Aorta (tissue), 5 donors: ENCODE measurements around the gene CLEC17A. TPM values are rescaled to one million over a fixed set of nuclear protein-coding genes. Genes with fewer than 3 reads are reported as not detected.
A peak's percentile ranks its signal among the peaks of the same experiment; 100 is the strongest.
"Not testable (repeated sequence)": the region's sequence is repeated elsewhere in the genome, so short reads cannot be mapped to it uniquely, and the experiment has no call there.

ENCODE experiments used
- ATAC-seq: fragments of 200-7000 bp; cut with Tn5 transposase; one replicate; pipeline ENCODE4 v1.9.1; 2022; ENCODE audit warnings: moderate library complexity; ENCODE audit not compliant: low FRiP score
- DNase-seq, 2 donors: peaks; one replicate each; pipeline ENCODE4 v3.0.0-alpha.2; 2020
- H3K27ac ChIP-seq, 2 donors: one replicate each; pipeline ENCODE4 v1.5.1; 2013; ENCODE audit warnings: low read length in 2 of 2, mild to moderate bottlenecking in 2 of 2, moderate library complexity in 2 of 2, control low read depth in 1 of 2, inconsistent platforms in 1 of 2, low read depth in 1 of 2
- H3K27me3 ChIP-seq, 2 donors: one replicate each; pipeline ENCODE4 v1.6.1; 2013; ENCODE audit warnings: control low read depth in 1 of 2, low read length in 1 of 2, mild to moderate bottlenecking in 1 of 2, moderate library complexity in 1 of 2; ENCODE audit not compliant: insufficient read depth in 2 of 2, control insufficient read depth in 1 of 2
- H3K36me3 ChIP-seq, 2 donors: one replicate each; pipeline ENCODE4 v1.6.1; 2013; ENCODE audit warnings: control low read depth in 1 of 2, low read length in 1 of 2, mild to moderate bottlenecking in 1 of 2; ENCODE audit not compliant: insufficient read depth in 2 of 2, control insufficient read depth in 1 of 2
- H3K4me1 ChIP-seq, 2 donors: one replicate each; pipeline ENCODE4 v1.6.1; 2013; ENCODE audit warnings: low read length in 2 of 2, control low read depth in 1 of 2, mild to moderate bottlenecking in 1 of 2, moderate library complexity in 1 of 2; ENCODE audit not compliant: insufficient read depth in 2 of 2, control insufficient read depth in 1 of 2
- H3K4me3 ChIP-seq, 2 donors: one replicate each; pipeline ENCODE4 v1.5.1; 2013; ENCODE audit warnings: low read length in 2 of 2, control low read depth in 1 of 2, mild to moderate bottlenecking in 1 of 2
- H3K9me3 ChIP-seq: one replicate; pipeline ENCODE4 v1.6.1; 2013; ENCODE audit warnings: mild to moderate bottlenecking, low read length; ENCODE audit not compliant: control insufficient read depth
- WGBS, 2 donors: extraction: QIAGEN DNeasy Blood & Tissue Kit; methylation state at CpG; one replicate each; pipeline ENCODE4 v1.1.7; 2013; 5-methylcytosine and 5-hydroxymethylcytosine counted together
- intact Hi-C, 2 donors: fragments of 100-400 bp; cut with DNase I; formaldehyde crosslinking; loops; one replicate each; pipeline versions ENCODE4 v1.14.2 to v1.15.0; 2022
- long read RNA-seq, 2 donors: library from polyadenylated mRNA; unstranded; transcript quantifications; one replicate each; pipeline ENCODE4 v2.0.0, GENCODE V29; 2020 to 2021
- polyA plus RNA-seq, 2 donors: library from polyadenylated mRNA; stranded (reverse); fragments of 200-250 nt; gene quantifications; one replicate each; pipeline ENCODE4 v1.2.3, GENCODE V29; 2013
- total RNA-seq, 2 donors: library from RNA; stranded (reverse); fragmentation: NEBNext Ultra II Directional; extraction: Animal tissue kit (Norgen Biotek cat#: 25700); gene quantifications; one replicate each; pipeline ENCODE4 v1.2.1, GENCODE V29; 2021
- donor health status: healthy with polysubstance abuse.
- donor health status: Bipolar disorder and iron deficiency.
- donor health status: DM: no; HTN: no; CAD: no.
- donor health status: DM: no; HTN: no; CAD: no.
- donor health status: DM: yes; HTN: yes; CAD: no.

The CLEC17A gene, protein sequence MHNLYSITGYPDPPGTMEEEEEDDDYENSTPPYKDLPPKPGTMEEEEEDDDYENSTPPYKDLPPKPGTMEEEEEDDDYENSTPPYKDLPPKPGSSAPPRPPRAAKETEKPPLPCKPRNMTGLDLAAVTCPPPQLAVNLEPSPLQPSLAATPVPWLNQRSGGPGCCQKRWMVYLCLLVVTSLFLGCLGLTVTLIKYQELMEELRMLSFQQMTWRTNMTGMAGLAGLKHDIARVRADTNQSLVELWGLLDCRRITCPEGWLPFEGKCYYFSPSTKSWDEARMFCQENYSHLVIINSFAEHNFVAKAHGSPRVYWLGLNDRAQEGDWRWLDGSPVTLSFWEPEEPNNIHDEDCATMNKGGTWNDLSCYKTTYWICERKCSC
- total RNA-seq, result under 1 TPM in 1 of 2 donors, not detected in 1; 0.18 TPM
- not detected for polyA plus RNA-seq
- long read RNA-seq, donor 1, result 0 reads
- long read RNA-seq, donor 2, result 0 reads

DNA sequence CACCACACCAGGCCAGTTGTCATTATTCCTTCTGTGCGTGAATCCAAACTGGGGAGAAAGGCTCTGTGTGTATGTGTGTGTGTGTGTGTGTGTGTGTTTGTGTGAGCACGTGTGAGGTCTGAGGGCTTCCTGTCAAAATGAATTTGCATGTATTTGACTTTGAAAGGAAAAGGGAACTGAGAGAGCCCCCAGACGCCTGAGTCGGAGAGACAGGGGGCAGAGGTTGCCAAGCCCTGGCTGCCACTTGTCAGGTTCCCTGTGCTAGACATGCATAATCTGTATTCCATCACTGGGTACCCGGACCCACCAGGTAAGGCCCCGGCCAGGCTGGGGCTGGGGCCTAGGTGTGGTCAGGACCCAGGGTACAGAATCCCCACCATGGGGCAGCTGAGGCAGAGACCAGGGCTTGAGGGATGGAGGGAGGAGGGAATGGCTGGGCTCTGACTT, at the start of gene CLEC17A:
Gene CLEC17A, plus strand, starts transcription at position 191 of the 447 bp plus-strand sequence. Its CDS starts 77 bp downstream, at position 268.
- intact Hi-C loops, result no loop called here
- no peaks in the 10 kb centered on the region for H3K27me3 ChIP-seq
- H3K4me1 ChIP-seq, result no peaks in the 10 kb centered on the region
- 42 to 49% methylated on average over 6 of the region's 6 CpGs for WGBS, 2 donors
- H3K4me3 ChIP-seq, result no peak within 1 kb of the TSS
- ATAC-seq (no peak), DNase-seq (no peak)
- H3K27ac ChIP-seq, result no peak within 1 kb of the TSS
- H3K36me3 ChIP-seq, result no peaks in the 10 kb centered on the region
- no peaks in the 10 kb centered on the region for H3K9me3 ChIP-seq

DNA sequence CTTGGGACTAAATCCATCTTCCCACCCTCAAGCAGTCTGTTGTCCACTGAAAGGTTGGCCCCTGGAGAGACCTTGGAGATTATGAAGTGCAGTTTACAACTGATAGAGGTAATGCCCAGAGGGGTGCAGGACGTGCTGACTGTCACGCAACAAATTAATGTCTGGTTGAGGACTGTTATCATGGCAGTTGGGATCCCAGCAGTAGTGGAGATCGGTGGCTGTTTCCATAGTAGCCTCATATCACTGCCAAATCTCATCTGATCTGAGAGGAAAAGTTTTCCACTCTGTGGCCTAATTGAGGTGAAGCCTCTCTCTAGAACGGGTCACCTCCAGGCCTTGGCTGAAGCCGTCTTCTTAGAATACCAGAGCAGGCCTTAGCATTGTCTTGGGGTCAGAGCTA, 49.4 kb upstream of the CLEC17A start:
- ATAC-seq (no peak), DNase-seq (no peak)
- no peaks in the 10 kb centered on the region for H3K36me3 ChIP-seq
- no peak overlapping the region for H3K4me3 ChIP-seq
- intact Hi-C loops, result no loop called here
- no peaks in the 10 kb centered on the region for H3K27me3 ChIP-seq
- no peaks in the 10 kb centered on the region for H3K4me1 ChIP-seq
- 87 to 92% methylated on average over 5 of the region's 5 CpGs for WGBS, 2 donors
- H3K9me3 ChIP-seq, result no peaks in the 10 kb centered on the region
- H3K27ac ChIP-seq, result no peak overlapping the region

DNA sequence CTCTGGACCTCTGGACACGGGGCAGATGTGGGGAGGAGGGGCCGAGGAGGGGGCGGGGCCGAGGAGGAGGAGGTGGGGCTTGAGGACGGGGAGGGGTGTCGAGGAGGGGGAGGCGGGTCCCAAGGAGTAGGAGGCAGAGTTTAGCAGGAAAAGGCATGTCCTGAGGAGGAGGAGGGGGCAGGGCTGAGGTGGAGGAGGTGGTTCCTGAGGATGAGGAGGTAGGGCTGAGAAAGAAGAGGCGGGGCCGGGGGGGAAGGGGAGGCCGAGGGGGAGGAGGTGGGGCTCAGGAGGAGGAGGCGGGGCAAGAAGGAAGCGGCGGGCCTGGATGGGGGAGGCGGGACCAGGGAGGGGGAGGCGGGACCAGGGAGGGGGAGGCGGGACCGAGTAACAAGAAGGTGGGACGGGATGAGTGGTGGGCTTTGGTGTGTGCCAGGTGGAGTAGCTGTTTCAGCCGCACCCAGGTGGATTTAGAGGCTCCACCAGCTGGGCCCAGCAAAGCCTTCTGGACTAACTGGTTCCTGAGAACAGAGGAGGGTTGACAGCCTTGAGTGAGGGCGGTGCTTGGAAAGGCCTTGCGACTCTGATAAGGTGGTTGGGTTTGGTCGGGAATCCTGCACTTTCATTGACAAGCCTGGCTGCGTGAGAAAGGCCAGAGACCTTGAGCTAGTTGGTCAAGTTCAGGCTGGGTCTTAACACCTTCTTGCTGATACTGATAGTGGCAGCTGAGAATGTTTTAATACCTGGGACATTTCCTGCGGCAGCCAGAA, 45.8 kb upstream of the CLEC17A start:
- WGBS, 2 donors, result 23 to 24% methylated on average over 19 to 24 of the region's 24 CpGs
- H3K4me3 ChIP-seq, result no peak overlapping the region
- no peaks in the 10 kb centered on the region for H3K27me3 ChIP-seq

DNA sequence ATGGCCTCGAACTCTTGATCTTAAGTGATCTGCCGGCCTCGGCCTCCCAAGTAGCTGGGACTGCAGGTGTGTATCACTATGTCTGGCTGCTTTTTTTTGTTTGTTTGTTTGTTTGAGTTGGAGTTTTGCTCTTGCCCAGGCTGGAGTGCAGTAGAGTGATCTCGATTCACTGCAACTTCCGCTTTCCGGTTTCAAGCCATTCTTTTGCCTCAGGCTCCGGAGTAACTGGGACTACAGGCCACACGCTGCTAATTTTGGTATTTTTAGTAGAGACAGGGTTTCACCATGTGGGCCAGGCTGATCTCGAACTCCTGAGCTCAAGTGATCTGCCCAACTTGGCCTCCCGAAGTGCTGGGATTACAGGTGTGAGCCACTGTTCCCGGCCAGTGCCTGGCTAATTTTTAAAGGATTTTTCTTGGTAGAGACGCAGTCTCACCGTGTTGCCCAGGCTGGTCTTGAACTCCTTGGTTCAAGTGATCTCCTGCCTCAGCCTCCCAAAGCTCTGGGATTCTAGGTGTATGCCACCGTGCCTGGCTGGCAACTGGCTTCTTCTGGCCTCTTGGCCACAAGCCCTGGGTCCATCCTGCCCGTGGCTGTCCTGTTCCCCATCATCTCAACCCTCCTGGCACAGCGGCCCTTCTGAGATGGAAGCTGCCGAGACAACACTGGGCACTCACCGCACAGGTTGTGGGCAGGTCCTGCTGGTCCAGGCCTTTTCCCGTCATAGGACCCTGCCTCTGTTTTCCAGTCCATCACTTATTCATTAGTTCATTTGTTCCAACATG, 42.0 kb upstream of the CLEC17A start:
- Histone ChIP-seq H3K4me3 (no peak overlapping the region), H3K27ac (no peak overlapping the region), H3K4me1 (no peaks in the 10 kb centered on the region), H3K27me3 (no peaks in the 10 kb centered on the region), H3K9me3 (no peaks in the 10 kb centered on the region), H3K36me3 (no peaks in the 10 kb centered on the region)
- whole genome bisulfite sequencing, 2 donors, result 92 to 93% methylated on average over 19 of the region's 19 CpGs
- ATAC-seq (no peak), DNase-seq (no peak)
- intact Hi-C loops, result no loop called here

More for the DNA sequence above, 45.8 kb upstream of the CLEC17A start:
- intact Hi-C loops, result no loop called here
- H3K27ac ChIP-seq, result no peak overlapping the region
- H3K4me1 ChIP-seq, result no peaks in the 10 kb centered on the region
- no peaks in the 10 kb centered on the region for H3K36me3 ChIP-seq
- peak; percentile 41 for ATAC-seq
- DNase-seq, result peak; percentile 82 to 86
- no peaks in the 10 kb centered on the region for H3K9me3 ChIP-seq

DNA sequence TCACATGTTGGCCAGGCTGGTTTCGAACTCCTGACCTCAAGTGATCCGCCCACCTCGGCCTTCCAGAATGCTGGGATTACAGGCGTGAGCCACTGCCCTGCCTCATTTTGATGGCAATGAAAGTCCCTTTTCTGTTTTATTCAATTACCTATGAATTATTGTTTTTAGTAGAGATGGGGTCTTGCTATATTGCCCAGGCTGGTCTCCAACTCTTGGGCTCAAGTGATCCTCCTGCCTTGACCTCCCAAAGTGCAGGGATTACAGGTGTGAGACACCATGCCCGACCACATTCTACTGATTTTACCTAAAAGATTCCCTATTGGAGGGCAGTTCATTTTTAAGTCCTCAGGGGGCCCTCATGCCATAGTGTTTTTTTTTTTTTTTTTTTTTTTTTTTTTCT, 40.9 kb upstream of the CLEC17A start:
- 78 to 89% methylated on average over 5 of the region's 5 CpGs for WGBS, 2 donors
- H3K27me3 ChIP-seq, H3K4me3 ChIP-seq, ATAC-seq, H3K27ac ChIP-seq, H3K36me3 ChIP-seq, DNase-seq, H3K4me1 ChIP-seq, H3K9me3 ChIP-seq, intact Hi-C loops: not testable (repeated sequence)

DNA sequence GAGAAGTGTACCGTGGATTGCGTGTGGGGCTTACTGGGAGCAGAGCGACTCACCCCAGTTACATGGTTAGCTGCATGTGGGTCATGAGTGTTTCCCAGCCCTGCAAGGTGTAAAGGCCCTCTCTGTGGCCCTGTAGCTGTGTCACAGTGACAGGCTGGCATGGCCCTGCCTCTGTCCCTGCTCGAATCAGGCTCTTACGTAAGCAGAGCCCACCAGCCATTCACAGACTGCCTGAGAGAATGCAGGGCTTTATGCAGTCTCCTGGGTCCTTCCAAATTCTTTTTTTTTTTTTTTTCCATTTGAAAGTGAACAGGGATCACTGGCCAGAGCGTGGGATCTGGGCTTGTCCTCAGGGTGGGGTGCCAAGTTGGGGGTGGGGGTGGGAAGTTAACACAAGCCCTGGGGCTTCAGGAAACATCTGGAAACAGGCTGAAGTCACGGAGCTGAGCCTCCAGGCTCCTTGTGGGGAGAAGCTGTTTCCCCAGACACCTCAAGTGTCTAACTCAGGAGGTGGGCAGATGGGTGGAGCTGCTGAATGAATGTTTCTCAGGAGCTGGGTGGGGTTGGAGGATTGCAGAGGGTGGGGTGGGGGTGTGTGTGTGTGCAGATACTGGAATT, 40.1 kb upstream of the CLEC17A start:
- intact Hi-C loops, result no loop called here
- Histone ChIP-seq H3K4me3 (no peak overlapping the region), H3K36me3 (no peaks in the 10 kb centered on the region), H3K4me1 (no peaks in the 10 kb centered on the region), H3K27ac (no peak overlapping the region), H3K9me3 (no peaks in the 10 kb centered on the region), H3K27me3 (no peaks in the 10 kb centered on the region)
- WGBS, 2 donors, result 43% methylated on average over 7 of the region's 7 CpGs
- DNase-seq (no peak), ATAC-seq (no peak)

DNA sequence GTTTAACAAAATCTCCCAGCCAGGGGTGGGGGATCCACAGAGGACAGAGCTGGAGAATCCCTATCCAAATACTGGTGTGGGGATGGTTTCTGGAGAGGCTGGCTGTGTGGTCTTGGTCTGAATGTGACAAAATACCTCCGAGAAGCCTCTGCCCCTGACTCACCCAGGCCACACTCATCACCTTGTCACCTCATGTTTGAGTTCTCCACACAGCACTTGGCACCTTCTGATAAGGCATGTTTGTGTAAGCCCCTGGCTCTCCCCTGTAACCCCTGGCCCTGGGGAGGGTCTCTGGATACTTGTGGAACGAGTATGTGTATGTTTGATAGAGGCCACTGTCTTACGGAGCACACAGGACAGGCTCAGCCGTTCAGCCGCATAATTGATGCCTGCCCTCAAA, 38.8 kb upstream of the CLEC17A start:
- H3K4me1 ChIP-seq, result no peaks in the 10 kb centered on the region
- intact Hi-C loops, result no loop called here
- H3K36me3 ChIP-seq, result no peaks in the 10 kb centered on the region
- no peaks in the 10 kb centered on the region for H3K9me3 ChIP-seq
- H3K4me3 ChIP-seq, result no peak overlapping the region
- 86 to 87% methylated on average over 5 of the region's 5 CpGs for WGBS, 2 donors
- H3K27me3 ChIP-seq, result no peaks in the 10 kb centered on the region
- DNase-seq, result no peak
- no peak for ATAC-seq
- H3K27ac ChIP-seq, result no peak overlapping the region

DNA sequence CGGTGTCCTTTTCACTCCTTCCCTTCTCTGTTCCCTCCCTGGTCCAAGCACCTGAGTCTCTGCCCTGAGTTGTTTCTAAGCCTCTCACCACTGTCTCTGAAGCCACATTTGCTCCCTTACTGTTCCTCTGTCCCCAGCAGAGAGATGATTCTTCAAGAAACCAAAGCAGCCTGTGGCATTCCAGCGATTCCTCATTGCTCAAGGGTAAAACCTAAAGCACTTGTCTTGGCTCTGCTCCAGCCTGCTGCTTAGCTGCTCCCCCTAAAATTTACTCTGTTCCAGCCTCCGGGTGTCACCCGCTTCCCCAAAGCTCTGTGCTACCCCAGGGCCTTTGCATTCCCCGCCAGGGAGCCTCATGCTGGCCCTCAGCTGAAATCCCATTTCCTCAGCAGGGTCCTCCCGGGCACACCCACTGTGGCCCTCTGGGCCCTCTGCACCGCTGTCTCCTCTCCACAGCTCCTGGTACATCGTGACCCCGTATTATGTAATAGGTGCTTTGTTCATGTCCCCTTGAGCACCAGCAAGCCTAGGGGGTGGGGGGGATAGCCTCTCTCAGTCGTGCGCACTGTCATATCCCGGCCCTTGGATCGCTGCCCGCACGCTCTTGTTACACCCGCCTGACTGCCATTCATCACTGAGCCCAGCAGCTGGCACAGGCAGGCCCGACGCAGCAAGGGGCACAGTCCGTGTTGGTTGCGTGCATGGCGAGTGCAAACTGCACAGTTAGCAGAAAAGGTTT, 37.7 kb upstream of the CLEC17A start:
- H3K27ac ChIP-seq, result no peak overlapping the region
- DNase-seq (no peak), ATAC-seq (peak; percentile 11)
- H3K9me3 ChIP-seq, result no peaks in the 10 kb centered on the region
- H3K27me3 ChIP-seq, result no peaks in the 10 kb centered on the region
- H3K4me1 ChIP-seq, result no peaks in the 10 kb centered on the region
- H3K36me3 ChIP-seq, result no peaks in the 10 kb centered on the region
- intact Hi-C loops, result no loop called here
- 52 to 56% methylated on average over 21 of the region's 21 CpGs for WGBS, 2 donors
- no peak overlapping the region for H3K4me3 ChIP-seq
